Measurements from ENCODE around the gene ALCAM. TPM values are rescaled to one million over a fixed set of nuclear protein-coding genes. Genes with fewer than 3 reads are reported as not detected.

ALCAM gene
- total RNA-seq, 1 donor from 2014 or later: 15.2 TPM

DNA sequence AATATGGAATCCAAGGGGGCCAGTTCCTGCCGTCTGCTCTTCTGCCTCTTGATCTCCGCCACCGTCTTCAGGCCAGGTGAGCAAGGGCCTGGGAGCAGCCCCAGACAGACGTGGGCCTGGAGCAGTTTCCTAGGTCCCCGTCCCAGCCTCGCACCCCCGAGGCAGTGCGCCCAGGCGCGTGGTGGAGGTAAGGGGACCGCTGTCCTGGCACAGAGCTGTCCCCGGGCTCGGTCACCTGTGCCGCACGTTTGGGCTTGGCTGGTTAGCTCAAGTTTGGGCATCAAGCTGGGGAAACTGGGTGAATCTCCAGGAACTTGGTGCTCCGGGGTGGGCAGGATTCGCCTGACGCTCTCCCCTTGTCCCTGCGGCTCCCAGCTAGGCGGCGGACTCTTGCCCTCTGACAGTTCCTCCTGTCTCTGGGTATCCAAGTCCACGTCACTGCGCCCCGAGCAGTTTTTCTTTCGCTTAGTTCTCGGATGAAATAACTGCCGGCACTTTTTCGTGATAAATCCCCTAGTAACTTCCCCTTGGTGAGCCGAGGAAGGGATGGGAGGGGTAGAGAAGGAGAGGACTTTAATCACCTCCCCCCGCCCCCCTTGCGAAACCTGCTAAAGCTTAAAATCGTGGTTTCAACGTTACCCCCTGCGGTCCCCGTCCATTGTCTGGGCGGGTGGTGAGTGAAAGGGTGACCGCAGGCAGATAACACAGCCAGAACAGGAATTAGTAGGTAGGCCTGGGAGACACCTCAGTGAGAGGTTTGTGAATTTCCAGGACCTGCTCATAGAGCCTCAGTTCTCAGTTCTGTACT lies 901 bp downstream of the ALCAM start:
- intact Hi-C loops (cut with DNase I): no loop called here
- DNase-seq (ENCODE audit: extremely low spot score in 2 of 2): peak in 1 of 2 donors; percentile 89

GRCh38 chr3:105368566-105369499 lies 2.1 kb downstream of the ALCAM start:
- Histone ChIP-seq H3K4me1 (peaks cover 39% of the 10 kb centered on the region), H3K27ac (peak overlapping the region; percentile 67), H3K9me3 (no peaks in the 10 kb centered on the region), H3K36me3 (no peaks in the 10 kb centered on the region), H3K4me3 (peak overlapping the region; percentile 63 to 68), H3K27me3 (no peaks in the 10 kb centered on the region)
- DNase-seq (ENCODE audit: extremely low spot score in 2 of 2): peak in 1 of 2 donors; percentile 88
- intact Hi-C loops (cut with DNase I): no loop called here
- TF ChIP-seq CTCF (IDR thresholded peaks at IDR 0.05): no peak
- no peak for TF ChIP-seq POLR2A (IDR thresholded peaks at IDR 0.05)
- TF ChIP-seq POLR2AphosphoS5 (IDR thresholded peaks at IDR 0.05; ENCODE audit: insufficient read depth in 1 of 2, low read depth in 1 of 2): peak in 1 of 2 donors; percentile 24

More for the DNA sequence above, 901 bp downstream of the ALCAM start:
- Histone ChIP-seq H3K4me3 (peak overlapping the region; percentile 63 to 68), H3K27ac (peak overlapping the region; percentile 60), H3K27me3 (no peaks in the 10 kb centered on the region), H3K36me3 (no peaks in the 10 kb centered on the region), H3K9me3 (no peaks in the 10 kb centered on the region), H3K4me1 (peaks cover 39% of the 10 kb centered on the region)
- no peak for TF ChIP-seq POLR2AphosphoS5 (IDR thresholded peaks at IDR 0.05; ENCODE audit: insufficient read depth in 1 of 2, low read depth in 1 of 2)
- no peak for TF ChIP-seq CTCF (IDR thresholded peaks at IDR 0.05)
- TF ChIP-seq POLR2A (IDR thresholded peaks at IDR 0.05): no peak

DNA sequence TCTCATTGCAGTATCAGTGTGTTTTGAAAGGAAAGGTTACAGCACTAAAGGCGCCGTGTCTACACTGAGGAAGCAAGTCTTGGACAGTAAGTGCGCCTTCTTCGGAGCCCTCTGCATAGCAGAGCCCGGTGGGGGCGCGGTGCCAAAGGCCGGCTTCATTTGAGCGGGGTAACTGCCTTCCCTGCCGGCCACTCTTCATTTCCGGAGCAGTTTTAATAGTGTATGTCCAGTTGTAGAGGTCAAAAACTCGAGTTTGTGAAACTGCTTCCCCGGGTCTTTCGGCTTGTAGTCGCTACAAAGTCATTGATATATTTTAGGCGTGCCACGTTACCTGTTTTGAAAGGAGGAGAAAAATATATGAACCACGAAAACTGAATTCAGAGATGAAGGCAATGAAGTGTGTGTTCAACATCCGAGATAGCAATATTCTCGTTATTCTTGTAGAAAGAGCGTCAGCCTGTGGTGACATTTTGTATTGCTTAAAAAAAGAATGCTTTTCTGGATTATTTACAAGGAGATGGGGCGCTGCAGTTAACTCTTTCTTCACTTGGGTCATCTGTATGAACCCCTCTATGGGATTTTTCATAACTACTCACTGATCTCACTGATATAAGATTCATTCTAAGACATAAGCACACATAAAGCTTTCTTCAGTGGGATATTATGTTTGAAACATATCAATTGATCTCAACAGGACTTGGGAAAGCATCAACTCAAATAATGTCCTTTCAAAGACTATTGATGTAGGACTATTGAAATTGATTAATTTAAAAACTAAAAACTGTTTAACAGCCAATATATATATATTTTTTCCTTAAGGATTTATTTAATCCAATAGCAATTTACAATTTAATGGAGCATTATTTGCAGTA lies 3.0 kb downstream of the ALCAM start:
- Histone ChIP-seq H3K4me3 (peak overlapping the region; percentile 63 to 68), H3K4me1 (peaks cover 39% of the 10 kb centered on the region), H3K27me3 (no peaks in the 10 kb centered on the region), H3K9me3 (no peaks in the 10 kb centered on the region), H3K36me3 (no peaks in the 10 kb centered on the region), H3K27ac (peak overlapping the region; percentile 67)
- TF ChIP-seq POLR2AphosphoS5 (IDR thresholded peaks at IDR 0.05; ENCODE audit: insufficient read depth in 1 of 2, low read depth in 1 of 2) (peak in 1 of 2 donors; percentile 43), POLR2A (IDR thresholded peaks at IDR 0.05) (no peak), CTCF (IDR thresholded peaks at IDR 0.05) (peak in 2 of 3 experiments; percentile 41 to 51)
- intact Hi-C loops (cut with DNase I): no loop called here
- no peak for DNase-seq (ENCODE audit: extremely low spot score in 2 of 2)

- no peak overlapping the region for H3K27ac ChIP-seq
- DNase-seq (ENCODE audit: extremely low spot score in 2 of 2): no peak
- TF ChIP-seq POLR2AphosphoS5 (IDR thresholded peaks at IDR 0.05; ENCODE audit: insufficient read depth in 1 of 2, low read depth in 1 of 2) (no peak), CTCF (IDR thresholded peaks at IDR 0.05) (no peak), POLR2A (IDR thresholded peaks at IDR 0.05) (no peak)
- peaks cover 9% of the 10 kb centered on the region for H3K4me1 ChIP-seq
- H3K36me3 ChIP-seq: no peaks in the 10 kb centered on the region
- intact Hi-C loops (cut with DNase I): no loop called here
- H3K27me3 ChIP-seq: no peaks in the 10 kb centered on the region
- H3K9me3 ChIP-seq: no peaks in the 10 kb centered on the region
- no peak overlapping the region for H3K4me3 ChIP-seq
Measured at GRCh38 chr3:105373383-105373782, 6.7 kb downstream of the ALCAM start.
